Natural killer cell (primary cell): ENCODE measurements around the gene TBL1X. TPM values are rescaled to one million over a fixed set of nuclear protein-coding genes. Genes with fewer than 3 reads are reported as not detected.

Source experiments
- ATAC-seq, 3 donors: fragments of 150-1000 bp in 2 of 3; fragments of 200-7000 bp in 1 of 3; cut with Tn5 transposase; 1 replicate in 1 of 3; 2 replicates in 2 of 3; pipeline ENCODE4 v1.10.0; 2021; ENCODE audit warnings: mild to moderate bottlenecking in 2 of 3, moderate library complexity in 2 of 3
- DNase-seq, 2 donors: peaks; one replicate each; pipeline versions ENCODE4 v3.0.0 to v3.0.0-alpha.2; 2013 to 2021; ENCODE audit warnings: mixed read lengths in 1 of 2
- H3K27ac ChIP-seq: one replicate; pipeline ENCODE4 v1.5.1; 2013; ENCODE audit warnings: mild to moderate bottlenecking, low read length
- H3K27me3 ChIP-seq: one replicate; pipeline ENCODE4 v1.6.1; 2013; ENCODE audit warnings: low read length; ENCODE audit not compliant: control insufficient read depth, insufficient read depth
- H3K36me3 ChIP-seq: one replicate; pipeline ENCODE4 v1.6.1; 2013; ENCODE audit warnings: low read length; ENCODE audit not compliant: control insufficient read depth, insufficient read depth
- H3K4me1 ChIP-seq: one replicate; pipeline ENCODE4 v1.6.1; 2013; ENCODE audit warnings: low read length; ENCODE audit not compliant: control insufficient read depth, insufficient read depth
- H3K4me3 ChIP-seq: one replicate; pipeline ENCODE4 v1.5.1; 2013; ENCODE audit warnings: low read length
- H3K9me3 ChIP-seq: one replicate; pipeline ENCODE4 v1.6.1; 2013; ENCODE audit warnings: low read length; ENCODE audit not compliant: control insufficient read depth, insufficient read depth
- H3K27ac Mint-ChIP-seq, 2 donors: one replicate each; pipeline ENCODE4 v1.8.0; 2022; ENCODE audit warnings: mild to moderate bottlenecking in 2 of 2, mixed read lengths in 2 of 2, moderate library complexity in 1 of 2
- H3K27me3 Mint-ChIP-seq, 2 donors: one replicate each; pipeline ENCODE4 v1.8.0; 2022; ENCODE audit warnings: low read depth in 2 of 2, mixed read lengths in 2 of 2
- H3K36me3 Mint-ChIP-seq: one replicate; pipeline ENCODE4 v1.8.0; 2022; ENCODE audit warnings: mixed read lengths
- H3K4me1 Mint-ChIP-seq, 2 donors: one replicate each; pipeline ENCODE4 v1.8.0; 2022; ENCODE audit warnings: mixed read lengths in 2 of 2
- H3K4me3 Mint-ChIP-seq: one replicate; pipeline ENCODE4 v1.8.0; 2022; ENCODE audit warnings: mild to moderate bottlenecking, moderate library complexity, mixed read lengths
- H3K9me3 Mint-ChIP-seq, 2 donors: one replicate each; pipeline ENCODE4 v1.8.0; 2022; ENCODE audit warnings: mixed read lengths in 2 of 2
- WGBS: methylation state at CpG from one replicate; pipeline ENCODE4 v1.1.7; 2013; ENCODE audit warnings: missing lambda C conversion rate; ENCODE audit not compliant: insufficient coverage; 5-methylcytosine and 5-hydroxymethylcytosine counted together
- intact Hi-C: fragments of 100-400 bp; cut with micrococcal nuclease; formaldehyde crosslinking; loops from one replicate; pipeline ENCODE4 v1.14.2; 2022
- total RNA-seq, 4 donors: library from RNA; stranded (reverse); fragments of 120-200 nt in 1 of 4; gene quantifications; one replicate each; pipeline versions ENCODE4 v1.2.3 to v1.2.4, GENCODE V29; 2013 to 2022
- TF ChIP-seq, protein P1 (sequence below): fragments of 200-600 bp; IDR thresholded peaks from one replicate; pipeline ENCODE4 v1.8.0; 2022; ENCODE audit warnings: antibody characterized with exemption

The TBL1X gene
- total RNA-seq, 3 donors from 2014 or later (not counting 1 experiment from before 2014, with no cell fraction given): 21.9 to 43.8 (median 32.7) TPM

DNA sequence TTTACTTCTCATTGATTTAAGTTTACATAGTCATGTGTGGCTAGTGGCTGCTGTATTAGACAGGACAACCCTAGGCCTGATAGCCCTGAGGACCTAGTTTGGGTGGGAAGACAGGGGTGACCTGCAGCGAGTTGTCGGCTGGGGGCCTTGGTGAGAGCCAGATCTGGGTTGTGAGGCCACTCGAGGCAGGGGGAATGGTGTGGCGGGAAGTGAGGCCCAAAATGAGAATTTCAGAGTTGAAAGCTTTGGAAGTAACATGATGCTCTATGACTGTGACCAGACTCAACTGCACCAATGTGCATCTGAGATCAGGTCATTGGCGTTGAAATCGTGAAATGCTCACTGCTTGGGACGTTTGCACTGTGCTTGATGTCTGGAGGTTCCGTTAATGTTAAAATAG lies 72.9 kb downstream of the TBL1X start:
- no peak for ATAC-seq
- intact Hi-C loops: no loop called here
- no peaks in the 10 kb centered on the region for H3K27me3 Mint-ChIP-seq
- no peaks in the 10 kb centered on the region for H3K27me3 ChIP-seq
- no peak overlapping the region for H3K27ac Mint-ChIP-seq
- H3K4me1 ChIP-seq: peaks cover 6% of the 10 kb centered on the region
- peaks cover 40 to 56% of the 10 kb centered on the region in 2 donors for H3K4me1 Mint-ChIP-seq
- no peaks in the 10 kb centered on the region for H3K36me3 ChIP-seq
- no peak overlapping the region for H3K4me3 ChIP-seq
- WGBS: 96% methylated on average over 8 of the region's 8 CpGs
- no peak overlapping the region for H3K27ac ChIP-seq
- H3K4me3 Mint-ChIP-seq: no peak overlapping the region
- DNase-seq: no peak
- TF ChIP-seq, protein P1, sequence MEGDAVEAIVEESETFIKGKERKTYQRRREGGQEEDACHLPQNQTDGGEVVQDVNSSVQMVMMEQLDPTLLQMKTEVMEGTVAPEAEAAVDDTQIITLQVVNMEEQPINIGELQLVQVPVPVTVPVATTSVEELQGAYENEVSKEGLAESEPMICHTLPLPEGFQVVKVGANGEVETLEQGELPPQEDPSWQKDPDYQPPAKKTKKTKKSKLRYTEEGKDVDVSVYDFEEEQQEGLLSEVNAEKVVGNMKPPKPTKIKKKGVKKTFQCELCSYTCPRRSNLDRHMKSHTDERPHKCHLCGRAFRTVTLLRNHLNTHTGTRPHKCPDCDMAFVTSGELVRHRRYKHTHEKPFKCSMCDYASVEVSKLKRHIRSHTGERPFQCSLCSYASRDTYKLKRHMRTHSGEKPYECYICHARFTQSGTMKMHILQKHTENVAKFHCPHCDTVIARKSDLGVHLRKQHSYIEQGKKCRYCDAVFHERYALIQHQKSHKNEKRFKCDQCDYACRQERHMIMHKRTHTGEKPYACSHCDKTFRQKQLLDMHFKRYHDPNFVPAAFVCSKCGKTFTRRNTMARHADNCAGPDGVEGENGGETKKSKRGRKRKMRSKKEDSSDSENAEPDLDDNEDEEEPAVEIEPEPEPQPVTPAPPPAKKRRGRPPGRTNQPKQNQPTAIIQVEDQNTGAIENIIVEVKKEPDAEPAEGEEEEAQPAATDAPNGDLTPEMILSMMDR: no peak
- no peaks in the 10 kb centered on the region for H3K9me3 ChIP-seq
- H3K36me3 Mint-ChIP-seq: no peaks in the 10 kb centered on the region
- H3K9me3 Mint-ChIP-seq: no peaks in the 10 kb centered on the region

DNA sequence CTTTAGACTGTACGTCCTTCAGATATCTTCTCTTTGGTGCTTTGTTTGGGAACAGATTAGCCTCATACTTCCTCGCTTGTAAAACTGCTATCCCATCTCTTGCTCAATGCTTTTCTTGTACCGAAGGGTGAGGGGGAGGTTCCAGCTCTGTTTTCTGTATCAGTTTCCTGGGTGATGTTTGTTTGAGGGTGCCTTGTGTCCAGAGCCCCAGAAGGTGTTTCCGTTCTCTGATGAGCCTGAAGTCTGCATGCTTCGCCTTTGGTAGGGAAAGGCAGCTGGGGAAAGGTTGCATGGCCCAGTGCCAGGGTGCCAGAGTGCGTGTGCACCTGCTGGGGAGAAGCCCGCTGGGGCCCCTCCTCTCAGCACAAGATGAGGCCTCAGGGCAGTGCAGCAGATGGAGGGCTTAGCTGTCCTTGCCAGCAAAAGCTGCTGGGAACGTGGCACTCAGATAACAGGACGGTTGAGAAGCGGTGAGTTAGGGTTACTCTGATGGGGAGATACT lies 73.7 kb downstream of the TBL1X start:
- H3K27ac Mint-ChIP-seq: no peak overlapping the region
- Histone ChIP-seq H3K27me3 (no peaks in the 10 kb centered on the region), H3K27ac (no peak overlapping the region), H3K4me3 (no peak overlapping the region), H3K36me3 (no peaks in the 10 kb centered on the region), H3K9me3 (no peaks in the 10 kb centered on the region), H3K4me1 (peaks cover 6% of the 10 kb centered on the region)
- H3K9me3 Mint-ChIP-seq: no peaks in the 10 kb centered on the region
- ATAC-seq (no peak), DNase-seq (no peak)
- H3K4me3 Mint-ChIP-seq: no peak overlapping the region
- no peaks in the 10 kb centered on the region for H3K27me3 Mint-ChIP-seq
- intact Hi-C loops: no loop called here
- TF ChIP-seq, protein P1: no peak
- H3K4me1 Mint-ChIP-seq: peaks cover 35 to 48% of the 10 kb centered on the region in 2 donors
- H3K36me3 Mint-ChIP-seq: no peaks in the 10 kb centered on the region
- WGBS: 93% methylated on average over 9 of the region's 10 CpGs

DNA sequence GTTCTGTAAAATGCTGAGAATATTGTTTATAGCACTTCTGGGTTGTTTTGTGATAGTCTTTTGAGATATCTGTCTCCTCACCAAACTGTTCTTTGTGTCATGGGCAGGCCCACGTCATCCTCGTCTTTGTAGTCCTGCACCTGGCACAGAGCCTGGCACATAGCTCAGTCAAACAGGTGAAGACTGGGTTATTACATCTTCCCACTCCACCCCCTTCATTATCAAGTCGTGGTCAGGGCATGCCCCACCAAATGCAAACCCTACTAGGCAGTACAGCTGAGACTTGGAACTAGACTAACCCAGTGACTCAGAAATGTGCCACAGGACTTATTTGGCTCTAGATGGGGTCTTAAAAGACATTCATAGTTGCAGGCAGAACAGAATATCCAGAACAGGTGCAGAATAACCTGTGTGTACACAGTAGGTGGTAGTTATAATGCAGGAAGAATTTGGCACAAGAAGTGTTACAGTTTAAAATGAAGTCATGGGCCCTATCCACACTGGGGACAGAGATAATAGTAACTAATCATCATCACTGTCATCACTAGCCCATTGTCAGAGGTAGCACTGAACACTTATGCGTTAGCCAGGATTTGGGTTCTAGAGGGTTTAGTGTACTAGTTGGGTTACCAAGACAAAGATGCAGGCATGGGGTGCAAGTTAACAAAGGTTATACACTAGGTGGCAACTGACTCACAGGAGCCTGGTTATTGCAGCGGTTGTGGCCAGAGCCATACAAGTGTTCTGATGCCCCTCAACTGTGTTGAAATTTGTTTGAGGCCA lies 74.9 kb downstream of the TBL1X start:
- peaks cover 28 to 41% of the 10 kb centered on the region in 2 donors for H3K4me1 Mint-ChIP-seq
- intact Hi-C loops: no loop called here

More for the DNA sequence above, 74.9 kb downstream of the TBL1X start:
- no peak overlapping the region for H3K4me3 ChIP-seq
- H3K27ac Mint-ChIP-seq: peak overlapping the region; percentile 29
- H3K27me3 ChIP-seq: no peaks in the 10 kb centered on the region
- no peak overlapping the region for H3K4me3 Mint-ChIP-seq
- no peaks in the 10 kb centered on the region for H3K36me3 Mint-ChIP-seq
- DNase-seq: peak in 1 of 2 donors; percentile 15
- no peaks in the 10 kb centered on the region for H3K9me3 Mint-ChIP-seq
- no peaks in the 10 kb centered on the region for H3K9me3 ChIP-seq
- no peaks in the 10 kb centered on the region for H3K36me3 ChIP-seq
- H3K27ac ChIP-seq: no peak overlapping the region
- 89% methylated on average over 5 of the region's 5 CpGs for WGBS
- no peaks in the 10 kb centered on the region for H3K27me3 Mint-ChIP-seq
- TF ChIP-seq, protein P1: no peak
- H3K4me1 ChIP-seq: peaks cover 6% of the 10 kb centered on the region
- no peak for ATAC-seq
